ENCODE results near the gene OOSP3.

OOSP3 gene

GRCh38 chr11:59938718-59939117 lies 60.1 kb downstream of the OOSP3 start:
- TF ChIP-seq CTCF (IDR thresholded peaks at IDR 0.05; ENCODE audit: control extremely low read depth, extremely low read depth, low read depth, missing control alignments) = no peak
- CTCF ChIA-PET = no interaction called here
- DNase-seq (ENCODE audit: extremely low spot score) = no peak
- POLR2A ChIA-PET = no interaction called here

- no peak for TF ChIP-seq CTCF (IDR thresholded peaks at IDR 0.05; ENCODE audit: control extremely low read depth, extremely low read depth, low read depth, missing control alignments)
- POLR2A ChIA-PET = interaction anchor here (0.7 kb wide), 1 partner anchor 319 kb away, joined by 3 read pairs; no protein-coding TSS in a partner anchor
- CTCF ChIA-PET = interaction anchor here (1.2 kb wide), 1 partner anchor 12 kb away, joined by 3 read pairs; no protein-coding TSS in a partner anchor
- no peak for DNase-seq (ENCODE audit: extremely low spot score)
Measured at GRCh38 chr11:59939482-59939881, 60.9 kb downstream of the OOSP3 start.

GRCh38 chr11:59941091-59941490 lies 62.5 kb downstream of the OOSP3 start:
- CTCF ChIA-PET = no interaction called here
- POLR2A ChIA-PET = no interaction called here
- no peak for DNase-seq (ENCODE audit: extremely low spot score)
- no peak for TF ChIP-seq CTCF (IDR thresholded peaks at IDR 0.05; ENCODE audit: control extremely low read depth, extremely low read depth, low read depth, missing control alignments)

- ChIA-PET CTCF (no interaction called here), POLR2A (no interaction called here)
- TF ChIP-seq CTCF (IDR thresholded peaks at IDR 0.05; ENCODE audit: control extremely low read depth, extremely low read depth, low read depth, missing control alignments) = no peak
- DNase-seq (ENCODE audit: extremely low spot score) = no peak
Measured at GRCh38 chr11:59943997-59944714, 65.6 kb downstream of the OOSP3 start.

- CTCF ChIA-PET = no interaction called here
- POLR2A ChIA-PET = no interaction called here
- no peak for TF ChIP-seq CTCF (IDR thresholded peaks at IDR 0.05; ENCODE audit: control extremely low read depth, extremely low read depth, low read depth, missing control alignments)
- DNase-seq (ENCODE audit: extremely low spot score) = no peak
Measured at GRCh38 chr11:59944720-59945119, 66.1 kb downstream of the OOSP3 start.
